Stimulated activated naive CD8-positive, alpha-beta T cell treated with anti-CD3 and anti-CD28 coated beads, Interleukin-15, amount 100 ng/mL, for 72 hours (primary cell): ENCODE results near the gene GAGE12J.
"Not testable (repeated sequence)": the region's sequence is repeated elsewhere in the genome, so short reads cannot be mapped to it uniquely, and the experiment has no call there.

Source experiments
- ATAC-seq: fragments of 150-1000 bp; cut with Tn5 transposase; 2 replicates; pipeline ENCODE4 v1.10.0; 2021; ENCODE audit warnings: mild to moderate bottlenecking, moderate library complexity
- DNase-seq, 2 donors: peaks; one replicate each; pipeline ENCODE4 v3.0.0; 2021 to 2022
- H3K27ac Mint-ChIP-seq, 2 donors: one replicate each; pipeline ENCODE4 v1.8.0; 2022; ENCODE audit warnings: mild to moderate bottlenecking in 2 of 2, mixed read lengths in 2 of 2, moderate library complexity in 2 of 2
- H3K27me3 Mint-ChIP-seq: one replicate; pipeline ENCODE4 v1.8.0; 2022; ENCODE audit warnings: mixed read lengths
- H3K4me1 Mint-ChIP-seq: one replicate; pipeline ENCODE4 v1.8.0; 2022; ENCODE audit warnings: mild to moderate bottlenecking, mixed read lengths
- H3K4me3 Mint-ChIP-seq, 2 donors: one replicate each; pipeline ENCODE4 v1.8.0; 2022; ENCODE audit warnings: mild to moderate bottlenecking in 2 of 2, mixed read lengths in 2 of 2, moderate library complexity in 1 of 2
- H3K9me3 Mint-ChIP-seq, 2 donors: one replicate each; pipeline ENCODE4 v1.8.0; 2022; ENCODE audit warnings: mixed read lengths in 2 of 2

GAGE12J gene

DNA sequence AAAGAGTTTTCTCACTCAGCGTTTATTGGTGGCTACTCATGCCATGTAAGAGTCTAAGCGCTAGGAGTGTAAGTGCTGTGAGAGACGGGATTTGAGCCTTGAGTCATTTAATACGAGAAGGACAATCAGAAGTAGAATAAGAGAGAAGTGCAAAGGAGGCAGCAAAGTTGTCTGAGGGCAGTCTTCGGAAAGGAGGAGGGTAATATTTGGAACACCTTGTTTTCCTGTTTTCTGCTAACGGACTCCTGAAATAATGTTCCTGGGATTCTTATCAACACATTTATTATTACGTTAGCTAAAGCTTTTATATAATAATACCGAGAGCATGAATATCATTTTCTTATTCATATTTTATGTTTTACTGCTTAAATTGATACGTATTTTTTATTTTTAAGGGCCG is 23.6 kb downstream of the GAGE12J start:
- not testable (repeated sequence) for H3K4me1 Mint-ChIP-seq, H3K4me3 Mint-ChIP-seq, ATAC-seq, DNase-seq, H3K27ac Mint-ChIP-seq, H3K27me3 Mint-ChIP-seq, H3K9me3 Mint-ChIP-seq

- not testable (repeated sequence) for H3K4me3 Mint-ChIP-seq, H3K27ac Mint-ChIP-seq, DNase-seq, ATAC-seq, H3K27me3 Mint-ChIP-seq, H3K9me3 Mint-ChIP-seq, H3K4me1 Mint-ChIP-seq
These were observed 24.3 kb downstream of the GAGE12J start for GRCh38 chrX:49346150-49346549.
